BE2C (cell line): ENCODE measurements around the gene KAT2B.
"Not testable (repeated sequence)": the region's sequence is repeated elsewhere in the genome, so short reads cannot be mapped to it uniquely, and the experiment has no call there.

Source experiments
- DNase-seq: peaks from one replicate; pipeline ENCODE4 v3.0.0-alpha.2; 2020
- H3K27me3 ChIP-seq: fragments of 250-450 bp; sonication (Bioruptor Pico); 2 replicates; pipeline ENCODE4 v1.5.1; 2020; ENCODE audit warnings: mild to moderate bottlenecking
- H3K36me3 ChIP-seq: fragments of 250-450 bp; sonication (Bioruptor Pico); 2 replicates; pipeline ENCODE4 v1.5.1; 2020; ENCODE audit warnings: mild to moderate bottlenecking
- H3K4me1 ChIP-seq: fragments of 250-450 bp; sonication (Bioruptor Pico); 2 replicates; pipeline ENCODE4 v1.5.1; 2020
- H3K4me3 ChIP-seq: 2 replicates; pipeline ENCODE4 v1.5.1; 2011; ENCODE audit warnings: low read depth, low read length
- H3K9me3 ChIP-seq: fragments of 250-450 bp; sonication (Bioruptor Pico); 2 replicates; pipeline ENCODE4 v1.5.1; 2020
- TF ChIP-seq, protein P1 (sequence below): IDR thresholded peaks from 2 replicates; pipeline ENCODE4 v1.5.1; 2012; ENCODE audit warnings: mild to moderate bottlenecking, low read depth, low read length

KAT2B gene

DNA sequence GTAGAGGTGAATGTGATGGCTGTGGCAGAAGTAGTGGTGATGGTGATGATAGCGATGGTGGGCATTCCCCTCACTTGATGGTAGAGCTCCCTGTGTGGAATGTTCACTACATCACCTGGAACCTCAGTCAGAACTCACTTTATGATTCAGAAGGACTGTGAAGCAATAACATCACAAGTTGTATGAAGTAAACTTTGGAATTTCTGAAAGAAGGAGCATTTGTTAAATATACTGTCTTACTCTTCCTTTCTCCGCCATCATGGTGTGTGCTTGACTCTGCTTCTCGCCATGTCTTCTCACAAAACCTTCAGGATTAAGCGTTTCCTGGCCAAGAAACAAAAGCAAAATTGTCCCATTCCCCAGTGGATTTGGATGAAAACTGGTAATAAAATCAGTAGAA is 28.1 kb upstream of the KAT2B start, which contains the start of gene PP2D1:
Gene PP2D1 (minus strand): TSS at position 101 of the 400 bp plus-strand sequence. CDS start 192 bp downstream, outside the sequence.
- no peak within 1 kb of the TSS for H3K4me3 ChIP-seq
- DNase-seq = no peak
- H3K36me3 ChIP-seq = no peaks in the 10 kb centered on the region
- TF ChIP-seq, protein P1, sequence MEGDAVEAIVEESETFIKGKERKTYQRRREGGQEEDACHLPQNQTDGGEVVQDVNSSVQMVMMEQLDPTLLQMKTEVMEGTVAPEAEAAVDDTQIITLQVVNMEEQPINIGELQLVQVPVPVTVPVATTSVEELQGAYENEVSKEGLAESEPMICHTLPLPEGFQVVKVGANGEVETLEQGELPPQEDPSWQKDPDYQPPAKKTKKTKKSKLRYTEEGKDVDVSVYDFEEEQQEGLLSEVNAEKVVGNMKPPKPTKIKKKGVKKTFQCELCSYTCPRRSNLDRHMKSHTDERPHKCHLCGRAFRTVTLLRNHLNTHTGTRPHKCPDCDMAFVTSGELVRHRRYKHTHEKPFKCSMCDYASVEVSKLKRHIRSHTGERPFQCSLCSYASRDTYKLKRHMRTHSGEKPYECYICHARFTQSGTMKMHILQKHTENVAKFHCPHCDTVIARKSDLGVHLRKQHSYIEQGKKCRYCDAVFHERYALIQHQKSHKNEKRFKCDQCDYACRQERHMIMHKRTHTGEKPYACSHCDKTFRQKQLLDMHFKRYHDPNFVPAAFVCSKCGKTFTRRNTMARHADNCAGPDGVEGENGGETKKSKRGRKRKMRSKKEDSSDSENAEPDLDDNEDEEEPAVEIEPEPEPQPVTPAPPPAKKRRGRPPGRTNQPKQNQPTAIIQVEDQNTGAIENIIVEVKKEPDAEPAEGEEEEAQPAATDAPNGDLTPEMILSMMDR = no peak
- no peaks in the 10 kb centered on the region for H3K4me1 ChIP-seq
- no peaks in the 10 kb centered on the region for H3K9me3 ChIP-seq
- H3K27me3 ChIP-seq = no peaks in the 10 kb centered on the region

DNA sequence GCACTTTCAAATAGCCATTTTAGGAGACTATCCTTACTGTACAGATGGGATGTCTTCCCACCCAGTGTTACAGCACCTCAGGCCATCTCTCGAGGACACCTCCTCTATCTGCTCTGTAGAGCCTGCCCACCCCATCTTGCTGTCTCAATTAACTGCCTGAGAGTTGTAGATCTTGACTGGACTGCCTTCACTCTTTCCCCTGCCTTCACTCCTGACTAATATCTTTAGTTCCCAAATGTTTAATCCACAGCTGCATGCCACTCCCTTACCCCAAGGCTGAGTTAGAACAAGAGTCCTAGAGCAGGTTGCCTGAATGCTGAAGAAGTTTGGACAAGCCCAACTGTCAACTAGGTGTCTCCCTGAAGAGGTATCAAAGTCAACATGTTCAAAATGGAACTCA is 26.9 kb upstream of the KAT2B start:
- Histone ChIP-seq H3K36me3 (no peaks in the 10 kb centered on the region), H3K27me3 (no peaks in the 10 kb centered on the region), H3K9me3 (no peaks in the 10 kb centered on the region), H3K4me1 (no peaks in the 10 kb centered on the region), H3K4me3 (no peak overlapping the region)
- no peak for DNase-seq
- TF ChIP-seq, protein P1 = no peak

DNA sequence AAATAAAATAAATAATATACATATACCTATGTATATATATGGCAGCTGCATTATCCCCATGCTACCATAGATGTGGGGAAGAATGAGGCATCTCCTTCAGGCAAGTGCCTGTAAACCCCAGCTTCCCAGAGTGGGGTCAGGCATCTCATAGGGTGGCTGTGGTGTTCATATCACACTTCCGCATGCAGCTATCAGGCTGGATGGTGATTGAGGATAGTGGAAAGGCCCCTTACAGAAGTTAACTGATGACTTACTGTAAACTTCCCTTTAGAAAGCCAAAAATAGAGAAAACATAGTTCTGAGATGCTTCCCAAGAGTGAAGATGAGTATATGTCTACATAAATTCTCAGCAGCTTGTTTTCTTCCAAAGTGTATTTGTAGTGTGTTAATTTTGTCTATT is 24.7 kb upstream of the KAT2B start:
- TF ChIP-seq, protein P1 = no peak
- Histone ChIP-seq H3K9me3 (no peaks in the 10 kb centered on the region), H3K27me3 (no peaks in the 10 kb centered on the region), H3K4me3 (no peak overlapping the region), H3K36me3 (no peaks in the 10 kb centered on the region), H3K4me1 (no peaks in the 10 kb centered on the region)
- DNase-seq = no peak

DNA sequence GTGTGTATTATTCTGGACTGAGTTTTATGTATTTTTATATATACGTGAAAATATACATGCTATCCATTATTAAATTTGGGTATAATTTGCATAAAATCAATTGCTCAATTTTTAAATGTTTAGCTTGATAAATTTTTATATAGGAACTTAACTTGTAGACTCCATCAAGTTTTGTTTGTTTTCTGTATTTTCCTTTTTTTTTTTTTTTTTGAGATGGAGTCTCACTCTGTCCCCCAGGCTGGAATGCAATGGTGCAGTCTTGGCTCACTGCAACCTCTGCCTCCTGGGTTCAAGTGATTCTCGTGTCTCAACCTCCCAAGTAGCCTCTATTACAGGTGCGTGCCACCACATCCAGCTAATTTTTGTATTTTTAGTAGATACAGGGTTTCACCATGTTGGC is 24.2 kb upstream of the KAT2B start:
- not testable (repeated sequence) for DNase-seq, H3K36me3 ChIP-seq, H3K9me3 ChIP-seq

DNA sequence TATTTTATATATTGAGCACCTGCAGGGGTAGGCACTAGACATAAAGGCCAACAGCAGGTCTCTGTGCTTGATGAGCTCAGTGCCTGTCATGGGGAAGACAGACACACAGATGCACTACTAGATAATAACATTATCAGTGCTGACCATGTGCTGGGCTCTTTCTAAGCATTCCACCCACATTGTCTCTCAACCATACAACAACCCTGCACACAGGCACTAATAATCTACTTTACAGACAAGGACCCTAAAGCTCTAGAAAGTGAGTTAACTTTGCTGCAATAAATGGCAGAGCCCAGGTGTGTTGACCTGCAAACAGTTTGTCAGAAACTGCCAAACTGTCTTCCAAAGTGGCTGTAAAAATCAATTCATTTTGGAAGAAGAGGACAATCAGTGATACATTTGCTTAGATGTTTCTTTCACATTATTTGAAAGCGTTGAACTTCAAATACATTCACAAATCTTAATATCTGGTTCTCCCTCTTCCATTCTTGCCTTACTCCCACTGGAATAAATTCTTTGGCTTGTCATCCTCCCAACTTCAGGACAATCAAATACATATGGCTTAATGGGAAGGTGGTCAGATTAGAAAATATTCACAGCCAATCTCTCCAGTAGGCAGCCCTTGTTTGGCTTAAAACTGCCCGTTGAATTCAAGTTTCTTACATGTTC is 17.2 kb upstream of the KAT2B start:
- no peak overlapping the region for H3K4me3 ChIP-seq
- no peaks in the 10 kb centered on the region for H3K9me3 ChIP-seq
- H3K36me3 ChIP-seq = no peaks in the 10 kb centered on the region
- H3K27me3 ChIP-seq = no peaks in the 10 kb centered on the region
- DNase-seq = no peak
- H3K4me1 ChIP-seq = no peaks in the 10 kb centered on the region
- TF ChIP-seq, protein P1 = no peak

More for the DNA sequence above, 24.2 kb upstream of the KAT2B start:
- not testable (repeated sequence) for H3K27me3 ChIP-seq, H3K4me1 ChIP-seq, H3K4me3 ChIP-seq

DNA sequence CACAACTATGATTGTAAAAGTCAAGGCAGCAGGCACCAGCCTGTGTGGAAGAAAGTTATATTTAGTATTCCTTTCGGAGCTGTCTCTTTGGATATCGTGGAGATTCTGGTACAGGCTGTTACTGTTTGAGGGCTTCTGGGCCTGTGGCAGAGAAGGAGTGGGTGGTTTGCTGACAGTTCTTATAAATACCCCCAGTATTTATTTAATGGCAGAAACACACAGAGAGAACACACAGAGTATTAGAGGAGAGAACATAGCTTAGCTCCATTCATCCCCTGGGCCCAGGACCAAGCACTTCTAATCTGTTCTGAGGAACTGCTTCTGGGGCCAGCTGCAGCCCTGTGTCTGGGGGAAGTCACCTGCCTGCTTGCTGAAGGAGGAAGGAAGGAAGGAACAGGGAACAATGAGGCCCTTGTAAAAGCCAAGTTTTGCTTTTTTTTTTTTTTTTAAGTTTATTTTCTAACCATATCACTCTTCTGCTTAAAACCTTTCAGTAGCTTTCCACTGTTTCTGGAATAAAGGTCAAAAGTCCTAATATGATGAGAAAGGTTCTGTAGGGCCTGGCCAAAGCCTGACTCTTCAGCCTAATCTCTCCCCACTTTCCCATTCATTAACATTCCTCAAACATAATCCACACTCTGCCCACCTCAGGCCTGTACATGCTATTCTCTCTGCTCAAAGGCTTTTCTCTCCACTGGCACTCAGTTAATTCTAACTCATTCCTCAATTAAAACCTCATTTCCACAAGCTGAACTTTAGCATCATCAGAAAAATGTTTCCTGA is 16.4 kb upstream of the KAT2B start:
- no peaks in the 10 kb centered on the region for H3K27me3 ChIP-seq
- DNase-seq = no peak
- H3K9me3 ChIP-seq = no peaks in the 10 kb centered on the region
- no peaks in the 10 kb centered on the region for H3K4me1 ChIP-seq
- H3K36me3 ChIP-seq = no peaks in the 10 kb centered on the region
- H3K4me3 ChIP-seq = no peak overlapping the region
- TF ChIP-seq, protein P1 = no peak
